Retinal pigment epithelial cell (primary cell): ENCODE measurements around the gene RNF150.

Experiments used
- DNase-seq: peaks from one replicate; pipeline ENCODE4 v3.0.0-alpha.2; 2010; ENCODE audit warnings: low read depth
- H3K4me3 ChIP-seq: 2 replicates; pipeline ENCODE4 v1.5.1; 2011; ENCODE audit warnings: mild to moderate bottlenecking, low read length, control low read depth, moderate library complexity
- CTCF ChIP-seq: conservative IDR thresholded peaks from 2 replicates; pipeline ENCODE4 v1.5.1; 2011; ENCODE audit warnings: low read depth, low read length, control low read depth, inconsistent platforms

RNF150 gene

DNA sequence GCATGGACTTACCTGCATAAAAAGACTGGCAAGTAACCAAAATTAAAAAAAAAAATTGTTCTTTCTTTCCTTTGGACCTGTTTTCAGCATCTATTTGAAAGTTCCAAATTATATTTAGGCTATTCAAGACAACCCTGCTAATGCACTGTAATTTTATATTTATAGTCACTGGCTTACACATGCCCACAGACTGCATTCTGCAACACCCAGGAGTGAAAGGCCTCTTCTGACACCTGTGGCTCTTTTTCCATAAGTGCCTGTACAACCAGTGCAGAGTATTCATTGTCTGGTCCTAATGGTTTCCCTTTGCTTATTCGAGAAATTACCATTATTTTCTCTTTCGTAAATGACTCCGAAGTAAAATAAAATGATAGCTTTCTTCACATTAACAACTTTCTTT lies 143.3 kb downstream of the RNF150 start:
- no peak for DNase-seq
- no peak overlapping the region for H3K4me3 ChIP-seq
- no peak for TF ChIP-seq CTCF

GRCh38 chr4:140986045-140986444 lies 147.2 kb downstream of the RNF150 start:
- no peak overlapping the region for H3K4me3 ChIP-seq
- no peak for TF ChIP-seq CTCF
- DNase-seq, result no peak

DNA sequence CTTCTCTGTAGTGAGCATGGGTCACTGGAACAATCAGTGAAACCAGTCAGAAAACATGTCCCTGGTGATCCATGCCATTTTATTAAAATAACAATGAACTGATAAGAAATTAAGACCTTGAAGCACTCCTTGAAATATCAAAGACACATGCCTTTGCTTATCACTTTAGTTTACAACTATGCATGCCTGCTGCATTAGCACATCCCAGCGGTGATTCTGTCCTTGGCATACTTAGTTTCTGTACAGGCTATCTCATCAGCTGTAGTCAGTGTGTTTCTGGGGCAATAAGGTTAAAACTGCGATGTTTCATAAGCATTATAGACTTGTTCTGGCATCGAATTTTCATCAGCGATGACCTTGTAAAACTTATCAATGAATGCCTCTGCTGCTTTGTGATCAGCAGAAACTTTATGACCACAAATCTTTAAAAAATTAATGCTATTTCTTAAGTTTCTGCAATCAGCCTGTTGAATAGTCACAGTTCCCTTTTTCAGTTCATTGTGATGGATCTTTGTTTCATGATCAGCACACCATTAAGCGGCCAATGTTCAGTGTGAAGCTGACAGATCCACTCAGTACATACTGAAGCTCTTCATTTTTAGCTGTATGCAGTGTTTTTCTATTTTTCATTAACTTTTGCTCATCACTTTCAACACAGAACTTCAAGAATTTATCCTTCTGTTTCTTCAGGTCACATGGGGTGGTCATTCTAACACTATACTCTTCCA lies 150.5 kb downstream of the RNF150 start:
- no peak for TF ChIP-seq CTCF
- DNase-seq, result no peak

DNA sequence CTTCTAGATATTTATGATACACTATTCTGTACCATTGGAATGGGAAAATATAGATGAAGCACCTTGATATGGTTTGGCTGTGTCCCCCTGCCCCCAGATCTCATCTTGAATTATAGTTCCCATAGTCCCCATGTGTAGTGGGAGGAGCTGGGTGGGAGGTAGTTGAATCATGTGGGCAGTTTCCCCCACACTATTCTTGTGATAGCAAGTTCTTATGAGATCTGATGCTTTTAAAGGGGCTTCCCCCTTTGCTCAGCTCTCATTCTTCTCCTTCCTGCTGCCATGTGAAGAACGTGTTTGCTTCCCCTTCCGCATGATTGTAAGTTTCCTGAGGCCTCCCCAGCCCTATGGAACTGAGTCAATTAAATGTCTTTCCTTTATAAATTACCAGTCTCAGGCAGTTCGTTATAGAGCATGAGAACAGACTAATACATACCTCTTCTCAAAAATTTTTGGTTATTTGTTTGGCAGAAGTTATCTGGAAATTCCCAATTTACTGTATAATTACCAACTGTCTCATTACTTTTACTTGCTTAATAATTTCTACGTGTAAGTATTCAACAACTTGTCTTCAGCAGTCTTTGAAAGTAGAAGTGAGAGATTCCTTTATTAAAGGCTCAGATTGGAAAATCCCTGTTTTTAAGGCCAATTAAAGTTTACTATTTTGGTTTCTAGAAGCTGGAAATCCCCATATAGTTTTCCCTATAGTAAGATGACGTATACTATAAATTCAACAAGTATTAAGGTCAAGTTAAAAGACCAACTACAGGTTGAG lies 152.7 kb downstream of the RNF150 start:
- DNase-seq, result no peak
- no peak overlapping the region for H3K4me3 ChIP-seq
- no peak for TF ChIP-seq CTCF

More for the DNA sequence above, 150.5 kb downstream of the RNF150 start:
- no peak overlapping the region for H3K4me3 ChIP-seq

GRCh38 chr4:140976768-140977167 lies 156.5 kb downstream of the RNF150 start:
- TF ChIP-seq CTCF, result no peak
- no peak overlapping the region for H3K4me3 ChIP-seq
- DNase-seq, result no peak

- H3K4me3 ChIP-seq, result no peak overlapping the region
- no peak for TF ChIP-seq CTCF
These were observed 162.0 kb downstream of the RNF150 start for GRCh38 chr4:140971077-140971792.

More at GRCh38 chr4:140971077-140971792, 162.0 kb downstream of the RNF150 start:
- no peak for DNase-seq
